Left lung (tissue), 10 donors: ENCODE results near the gene USP32. TPM values are rescaled to one million over a fixed set of nuclear protein-coding genes. Genes with fewer than 3 reads are reported as not detected.
A peak's percentile ranks its signal among the peaks of the same experiment; 100 is the strongest.

Source experiments
- ATAC-seq: fragments of 200-7000 bp; cut with Tn5 transposase; one replicate; pipeline ENCODE4 v1.9.1; 2020; ENCODE audit warnings: moderate library complexity
- DNase-seq, 4 donors: peaks; one replicate each; pipeline ENCODE4 v3.0.0-alpha.2; 2013 to 2020
- H3K27ac ChIP-seq, 2 donors: fragments of 200-600 bp; sonication (generic) in 1 of 2; one replicate each; pipeline versions ENCODE4 v1.5.0 to v1.8.0; 2020 to 2021
- H3K27me3 ChIP-seq, 2 donors: fragments of 200-600 bp; sonication (generic) in 1 of 2; one replicate each; pipeline versions ENCODE4 v1.5.0 to v1.8.0; 2020 to 2021
- H3K36me3 ChIP-seq, 2 donors: fragments of 200-600 bp; sonication (generic) in 1 of 2; one replicate each; pipeline versions ENCODE4 v1.5.0 to v1.8.0; 2020 to 2021
- H3K4me1 ChIP-seq, 2 donors: fragments of 200-600 bp; one replicate each; pipeline ENCODE4 v1.8.0; 2021
- H3K4me3 ChIP-seq, 2 donors: fragments of 200-600 bp; sonication (generic) in 1 of 2; one replicate each; pipeline versions ENCODE4 v1.5.0 to v1.8.0; 2020 to 2021; ENCODE audit warnings: mild to moderate bottlenecking in 1 of 2
- H3K9me3 ChIP-seq, 2 donors: fragments of 200-600 bp; sonication (generic) in 1 of 2; one replicate each; pipeline versions ENCODE4 v1.5.0 to v1.8.0; 2020 to 2021
- CTCF ChIP-seq, 2 donors: fragments of 200-600 bp; sonication (generic) in 1 of 2; IDR thresholded peaks; one replicate each; pipeline versions ENCODE4 v1.5.0 to v1.8.0; 2021; ENCODE audit warnings: antibody characterized with exemption in 2 of 2
- intact Hi-C, 2 donors: fragments of 100-400 bp; cut with DNase I; formaldehyde crosslinking; loops; one replicate each; pipeline versions ENCODE4 v1.11.2 to v1.14.2; 2022
- polyA plus RNA-seq, 6 donors: library from polyadenylated mRNA; unstranded; fragments of 120-200 nt; gene quantifications; one replicate each; pipeline ENCODE4 v1.2.1, GENCODE V29; 2013; ENCODE audit not compliant: insufficient read length in 6 of 6
- total RNA-seq, 2 donors: library from RNA; stranded (reverse); fragmentation: NEBNext Ultra II Directional; extraction: Animal tissue kit (Norgen Biotek cat#: 25700); gene quantifications; one replicate each; pipeline ENCODE4 v1.2.1, GENCODE V29; 2021
- donor health status: DM: no; HTN: yes; CAD: no.
- donor health status: DM: no; HTN: no; CAD: no.

USP32 gene
- total and polyA plus RNA-seq, 8 donors: 30.7 to 73.2 (median 37.7) TPM

GRCh38 chr17:60356940-60357339, 35.0 kb downstream of the USP32 start:
- Histone ChIP-seq H3K27ac (peak overlapping the region; percentile 37 to 49), H3K4me3 (no peak overlapping the region), H3K9me3 (no peaks in the 10 kb centered on the region), H3K27me3 (no peaks in the 10 kb centered on the region), H3K36me3 (no peaks in the 10 kb centered on the region), H3K4me1 (peaks cover 13 to 55% of the 10 kb centered on the region in 2 donors)
- intact Hi-C loops: no loop called here
- ATAC-seq (no peak), DNase-seq (no peak)
- TF ChIP-seq CTCF (IDR thresholded peaks at IDR 0.05): no peak

- no peak for TF ChIP-seq CTCF (IDR thresholded peaks at IDR 0.05)
- DNase-seq: no peak
- ATAC-seq: peak; percentile 79
- intact Hi-C loops: no loop called here
- peaks cover 13 to 55% of the 10 kb centered on the region in 2 donors for H3K4me1 ChIP-seq
- no peak overlapping the region for H3K4me3 ChIP-seq
- H3K27me3 ChIP-seq: no peaks in the 10 kb centered on the region
- H3K27ac ChIP-seq: peak overlapping the region; percentile 37 to 39
- no peaks in the 10 kb centered on the region for H3K9me3 ChIP-seq
- no peaks in the 10 kb centered on the region for H3K36me3 ChIP-seq
Measured at GRCh38 chr17:60355663-60356594, 36.0 kb downstream of the USP32 start.

GRCh38 chr17:60354223-60354622, 37.7 kb downstream of the USP32 start:
- H3K36me3 ChIP-seq: no peaks in the 10 kb centered on the region
- ATAC-seq: no peak
- H3K4me1 ChIP-seq: peaks cover 13 to 55% of the 10 kb centered on the region in 2 donors
- H3K27me3 ChIP-seq: no peaks in the 10 kb centered on the region
- peak in 1 of 4 donors; percentile 52 for DNase-seq
- H3K27ac ChIP-seq: no peak overlapping the region
- no peak overlapping the region for H3K4me3 ChIP-seq
- no peak for TF ChIP-seq CTCF (IDR thresholded peaks at IDR 0.05)
- no peaks in the 10 kb centered on the region for H3K9me3 ChIP-seq
- intact Hi-C loops: no loop called here

GRCh38 chr17:60353773-60354172, 38.2 kb downstream of the USP32 start:
- Histone ChIP-seq H3K4me1 (peaks cover 13 to 55% of the 10 kb centered on the region in 2 donors), H3K36me3 (no peaks in the 10 kb centered on the region), H3K27me3 (no peaks in the 10 kb centered on the region), H3K9me3 (no peaks in the 10 kb centered on the region), H3K27ac (no peak overlapping the region), H3K4me3 (no peak overlapping the region)
- intact Hi-C loops: no loop called here
- DNase-seq (no peak), ATAC-seq (no peak)
- no peak for TF ChIP-seq CTCF (IDR thresholded peaks at IDR 0.05)

GRCh38 chr17:60352569-60352968, 39.4 kb downstream of the USP32 start:
- H3K27ac ChIP-seq: no peak overlapping the region
- H3K4me3 ChIP-seq: no peak overlapping the region
- no peaks in the 10 kb centered on the region for H3K36me3 ChIP-seq
- DNase-seq: no peak
- no peaks in the 10 kb centered on the region for H3K27me3 ChIP-seq
- no peaks in the 10 kb centered on the region for H3K9me3 ChIP-seq
- intact Hi-C loops: no loop called here
- no peak for TF ChIP-seq CTCF (IDR thresholded peaks at IDR 0.05)
- peaks cover 13 to 43% of the 10 kb centered on the region in 2 donors for H3K4me1 ChIP-seq
- ATAC-seq: no peak
